Breast epithelium (tissue), 4 donors: ENCODE results near the gene SRPRB. TPM values are rescaled to one million over a fixed set of nuclear protein-coding genes. Genes with fewer than 3 reads are reported as not detected.

Experiments
- DNase-seq, 2 donors: peaks; one replicate each; pipeline ENCODE4 v3.0.0-alpha.2; 2019; ENCODE audit warnings: low spot score in 2 of 2
- H3K27ac ChIP-seq, 2 donors: fragments of 200-600 bp; sonication (generic) in 1 of 2; one replicate each; pipeline ENCODE4 v1.5.1; 2016 to 2019; ENCODE audit warnings: mild to moderate bottlenecking in 1 of 2
- H3K27me3 ChIP-seq, 2 donors: fragments of 200-600 bp; sonication (generic) in 1 of 2; one replicate each; pipeline versions ENCODE4 v1.5.1 to v1.6.0; 2017 to 2019; ENCODE audit warnings: control low read depth in 1 of 2, mild to moderate bottlenecking in 1 of 2
- H3K36me3 ChIP-seq: fragments of 200-600 bp; one replicate; pipeline ENCODE4 v1.5.1; 2019
- H3K4me1 ChIP-seq, 2 donors: fragments of 200-600 bp; sonication (generic); one replicate each; pipeline ENCODE4 v1.5.1; 2016 to 2019; ENCODE audit warnings: control low read depth in 1 of 2
- H3K4me3 ChIP-seq, 3 donors: fragments of 200-600 bp; sonication (generic); 1 replicate in 2 of 3; 2 replicates in 1 of 3; pipeline ENCODE4 v1.5.1; 2016 to 2019; ENCODE audit warnings: mild to moderate bottlenecking in 3 of 3, moderate library complexity in 2 of 3
- H3K9me3 ChIP-seq, 2 donors: fragments of 200-600 bp; sonication (generic) in 1 of 2; one replicate each; pipeline ENCODE4 v1.5.1; 2016 to 2019; ENCODE audit warnings: control low read depth in 1 of 2
- CTCF ChIP-seq, 3 donors: fragments of 450-650 bp; IDR thresholded peaks; one replicate each; pipeline ENCODE4 v1.5.1; 2016 to 2017; ENCODE audit warnings: antibody characterized with exemption in 3 of 3, mild to moderate bottlenecking in 3 of 3, moderate library complexity in 3 of 3
- POLR2A ChIP-seq: fragments of 450-650 bp; IDR thresholded peaks from one replicate; pipeline ENCODE4 v1.6.1; 2016; ENCODE audit warnings: antibody characterized with exemption, mild to moderate bottlenecking, moderate library complexity
- POLR2AphosphoS5 ChIP-seq, 3 donors: sonication (generic); formaldehyde crosslinking; IDR thresholded peaks; one replicate each; pipeline ENCODE4 v1.6.1; 2017; ENCODE audit warnings: antibody characterized with exemption in 3 of 3
- intact Hi-C: fragments of 100-400 bp; cut with DNase I; formaldehyde crosslinking; loops from one replicate; pipeline ENCODE4 v1.15.1; 2023; ENCODE audit warnings: low total_unique reads
- total RNA-seq, 3 donors: library from RNA; depleted of rRNA; stranded (reverse); fragments of >200 nt; gene quantifications; one replicate each; pipeline ENCODE4 v1.1.0, GENCODE V29; 2016

SRPRB gene
- total RNA-seq, 3 donors from 2014 or later = 17.1 to 35.1 (median 28.4) TPM

DNA sequence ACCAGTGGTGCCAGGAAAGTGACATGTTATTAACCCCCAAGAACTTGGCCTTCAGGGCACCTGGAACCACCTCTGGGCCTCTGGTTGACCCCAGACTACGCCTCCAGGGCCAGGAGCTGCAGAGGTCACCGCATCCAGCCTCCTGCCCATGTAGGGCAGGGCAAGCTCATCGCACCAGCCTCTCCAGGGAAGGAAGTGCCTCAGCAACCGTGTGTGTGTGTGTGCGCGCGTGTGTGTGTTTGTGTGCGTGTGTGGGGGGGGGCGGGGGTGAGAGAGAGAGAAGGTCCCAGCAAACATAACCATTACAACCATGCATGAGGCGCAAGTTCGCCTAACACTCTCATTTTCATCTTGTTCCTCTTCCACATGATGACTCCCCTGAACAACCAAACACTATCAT, 58.3 kb downstream of the SRPRB start:
- no peaks in the 10 kb centered on the region for H3K36me3 ChIP-seq
- no peak for DNase-seq

GRCh38 chr3:133864616-133865015, 59.0 kb downstream of the SRPRB start:
- Histone ChIP-seq H3K36me3 (no peaks in the 10 kb centered on the region), H3K27me3 (no peaks in the 10 kb centered on the region), H3K4me3 (no peak overlapping the region), H3K27ac (no peak overlapping the region), H3K9me3 (no peaks in the 10 kb centered on the region), H3K4me1 (no peaks in the 10 kb centered on the region)
- no peak for DNase-seq
- intact Hi-C loops = no loop called here
- no peak for TF ChIP-seq CTCF (IDR thresholded peaks at IDR 0.05)
- TF ChIP-seq POLR2AphosphoS5 (IDR thresholded peaks at IDR 0.05) = no peak
- no peak for TF ChIP-seq POLR2A

More for the DNA sequence above, 58.3 kb downstream of the SRPRB start:
- no peaks in the 10 kb centered on the region for H3K4me1 ChIP-seq
- intact Hi-C loops = no loop called here
- no peak overlapping the region for H3K27ac ChIP-seq
- TF ChIP-seq CTCF (IDR thresholded peaks at IDR 0.05) (no peak), POLR2AphosphoS5 (IDR thresholded peaks at IDR 0.05) (no peak), POLR2A (no peak)
- H3K27me3 ChIP-seq = no peaks in the 10 kb centered on the region
- no peaks in the 10 kb centered on the region for H3K9me3 ChIP-seq
- H3K4me3 ChIP-seq = no peak overlapping the region

GRCh38 chr3:133865136-133865855, 59.7 kb downstream of the SRPRB start:
- TF ChIP-seq POLR2A (no peak), CTCF (IDR thresholded peaks at IDR 0.05) (no peak), POLR2AphosphoS5 (IDR thresholded peaks at IDR 0.05) (no peak)
- Histone ChIP-seq H3K4me1 (no peaks in the 10 kb centered on the region), H3K27ac (no peak overlapping the region), H3K27me3 (no peaks in the 10 kb centered on the region), H3K36me3 (no peaks in the 10 kb centered on the region), H3K4me3 (no peak overlapping the region), H3K9me3 (no peaks in the 10 kb centered on the region)
- intact Hi-C loops = no loop called here
- no peak for DNase-seq

DNA sequence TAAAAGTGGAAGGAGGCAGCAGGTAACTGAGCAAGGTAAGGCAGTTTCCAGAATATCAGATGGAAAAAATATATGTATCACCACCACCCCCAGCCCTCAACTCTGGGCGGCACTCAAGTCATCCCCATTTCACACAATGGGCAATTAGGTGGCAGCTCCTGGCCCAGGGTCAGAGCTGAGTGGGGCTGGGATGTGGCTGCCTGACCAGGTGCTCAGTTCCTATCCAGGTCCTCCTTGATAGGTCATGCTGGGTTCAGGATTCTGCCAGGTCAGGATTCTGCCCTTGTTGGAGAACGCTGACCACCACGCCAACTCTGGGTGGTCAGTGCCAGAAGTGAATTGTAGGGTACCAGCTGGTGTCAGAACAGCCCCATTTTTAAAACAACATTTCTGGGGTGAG, 60.5 kb downstream of the SRPRB start:
- Histone ChIP-seq H3K36me3 (no peaks in the 10 kb centered on the region), H3K4me1 (no peaks in the 10 kb centered on the region), H3K9me3 (no peaks in the 10 kb centered on the region), H3K4me3 (no peak overlapping the region), H3K27ac (no peak overlapping the region), H3K27me3 (no peaks in the 10 kb centered on the region)
- intact Hi-C loops = no loop called here
- TF ChIP-seq CTCF (IDR thresholded peaks at IDR 0.05) (no peak), POLR2A (no peak), POLR2AphosphoS5 (IDR thresholded peaks at IDR 0.05) (no peak)
- DNase-seq = no peak

- Histone ChIP-seq H3K4me3 (no peak overlapping the region), H3K27me3 (no peaks in the 10 kb centered on the region), H3K4me1 (no peaks in the 10 kb centered on the region), H3K36me3 (no peaks in the 10 kb centered on the region), H3K27ac (no peak overlapping the region), H3K9me3 (no peaks in the 10 kb centered on the region)
- DNase-seq = no peak
- intact Hi-C loops = no loop called here
- TF ChIP-seq CTCF (IDR thresholded peaks at IDR 0.05) (no peak), POLR2A (no peak), POLR2AphosphoS5 (IDR thresholded peaks at IDR 0.05) (no peak)
Observed at GRCh38 chr3:133868186-133868585, 62.6 kb downstream of the SRPRB start.
